BE2C (cell line): Measurements from ENCODE around the gene RBMS1.
"Not testable (repeated sequence)": the region's sequence is repeated elsewhere in the genome, so short reads cannot be mapped to it uniquely, and the experiment has no call there.

Experiments used
- DNase-seq: peaks from one replicate; pipeline ENCODE4 v3.0.0-alpha.2; 2020
- H3K27me3 ChIP-seq: fragments of 250-450 bp; sonication (Bioruptor Pico); 2 replicates; pipeline ENCODE4 v1.5.1; 2020; ENCODE audit warnings: mild to moderate bottlenecking
- H3K36me3 ChIP-seq: fragments of 250-450 bp; sonication (Bioruptor Pico); 2 replicates; pipeline ENCODE4 v1.5.1; 2020; ENCODE audit warnings: mild to moderate bottlenecking
- H3K4me1 ChIP-seq: fragments of 250-450 bp; sonication (Bioruptor Pico); 2 replicates; pipeline ENCODE4 v1.5.1; 2020
- H3K4me3 ChIP-seq: 2 replicates; pipeline ENCODE4 v1.5.1; 2011; ENCODE audit warnings: low read depth, low read length
- H3K9me3 ChIP-seq: fragments of 250-450 bp; sonication (Bioruptor Pico); 2 replicates; pipeline ENCODE4 v1.5.1; 2020
- TF ChIP-seq, protein P1 (sequence below): IDR thresholded peaks from 2 replicates; pipeline ENCODE4 v1.5.1; 2012; ENCODE audit warnings: mild to moderate bottlenecking, low read depth, low read length

RBMS1 gene

DNA sequence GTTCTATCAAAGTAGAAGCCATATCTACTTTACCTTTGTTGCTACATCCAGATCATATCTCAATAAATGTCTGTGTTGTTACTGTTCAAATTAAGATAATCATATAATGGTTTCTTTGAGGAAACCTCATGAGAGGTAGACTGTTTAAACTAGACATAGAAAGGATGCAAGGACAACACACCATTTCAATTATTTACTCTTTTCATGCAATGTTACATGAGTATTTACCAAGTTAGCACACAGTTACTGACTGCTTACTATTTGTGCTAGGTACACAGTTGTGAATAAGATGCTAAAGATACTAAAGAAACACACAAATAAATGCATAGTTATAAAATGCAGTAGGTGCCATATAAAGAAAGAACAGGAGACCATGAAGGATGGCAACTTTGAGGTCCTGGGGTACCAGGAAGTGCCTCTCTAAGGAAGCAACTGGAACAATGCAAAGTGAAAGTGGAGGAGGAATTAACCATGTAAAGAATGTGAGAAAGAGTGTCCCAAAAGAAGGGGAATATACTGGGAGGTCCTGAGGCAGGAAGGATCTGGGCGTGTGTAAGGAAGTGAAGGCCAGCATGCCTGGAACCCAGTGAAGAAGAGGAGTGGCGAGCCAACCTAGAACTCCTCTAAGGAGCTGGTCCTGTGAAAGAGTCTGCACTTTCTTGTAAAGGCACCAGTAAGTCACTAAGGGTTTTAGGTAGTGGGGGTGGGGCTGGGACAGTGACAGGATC, 39.4 kb downstream of the RBMS1 start:
- H3K36me3 ChIP-seq = no peaks in the 10 kb centered on the region
- H3K4me3 ChIP-seq = no peak overlapping the region
- H3K9me3 ChIP-seq = no peaks in the 10 kb centered on the region
- TF ChIP-seq, protein P1, sequence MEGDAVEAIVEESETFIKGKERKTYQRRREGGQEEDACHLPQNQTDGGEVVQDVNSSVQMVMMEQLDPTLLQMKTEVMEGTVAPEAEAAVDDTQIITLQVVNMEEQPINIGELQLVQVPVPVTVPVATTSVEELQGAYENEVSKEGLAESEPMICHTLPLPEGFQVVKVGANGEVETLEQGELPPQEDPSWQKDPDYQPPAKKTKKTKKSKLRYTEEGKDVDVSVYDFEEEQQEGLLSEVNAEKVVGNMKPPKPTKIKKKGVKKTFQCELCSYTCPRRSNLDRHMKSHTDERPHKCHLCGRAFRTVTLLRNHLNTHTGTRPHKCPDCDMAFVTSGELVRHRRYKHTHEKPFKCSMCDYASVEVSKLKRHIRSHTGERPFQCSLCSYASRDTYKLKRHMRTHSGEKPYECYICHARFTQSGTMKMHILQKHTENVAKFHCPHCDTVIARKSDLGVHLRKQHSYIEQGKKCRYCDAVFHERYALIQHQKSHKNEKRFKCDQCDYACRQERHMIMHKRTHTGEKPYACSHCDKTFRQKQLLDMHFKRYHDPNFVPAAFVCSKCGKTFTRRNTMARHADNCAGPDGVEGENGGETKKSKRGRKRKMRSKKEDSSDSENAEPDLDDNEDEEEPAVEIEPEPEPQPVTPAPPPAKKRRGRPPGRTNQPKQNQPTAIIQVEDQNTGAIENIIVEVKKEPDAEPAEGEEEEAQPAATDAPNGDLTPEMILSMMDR = no peak
- H3K4me1 ChIP-seq = no peaks in the 10 kb centered on the region
- H3K27me3 ChIP-seq = no peaks in the 10 kb centered on the region
- no peak for DNase-seq

DNA sequence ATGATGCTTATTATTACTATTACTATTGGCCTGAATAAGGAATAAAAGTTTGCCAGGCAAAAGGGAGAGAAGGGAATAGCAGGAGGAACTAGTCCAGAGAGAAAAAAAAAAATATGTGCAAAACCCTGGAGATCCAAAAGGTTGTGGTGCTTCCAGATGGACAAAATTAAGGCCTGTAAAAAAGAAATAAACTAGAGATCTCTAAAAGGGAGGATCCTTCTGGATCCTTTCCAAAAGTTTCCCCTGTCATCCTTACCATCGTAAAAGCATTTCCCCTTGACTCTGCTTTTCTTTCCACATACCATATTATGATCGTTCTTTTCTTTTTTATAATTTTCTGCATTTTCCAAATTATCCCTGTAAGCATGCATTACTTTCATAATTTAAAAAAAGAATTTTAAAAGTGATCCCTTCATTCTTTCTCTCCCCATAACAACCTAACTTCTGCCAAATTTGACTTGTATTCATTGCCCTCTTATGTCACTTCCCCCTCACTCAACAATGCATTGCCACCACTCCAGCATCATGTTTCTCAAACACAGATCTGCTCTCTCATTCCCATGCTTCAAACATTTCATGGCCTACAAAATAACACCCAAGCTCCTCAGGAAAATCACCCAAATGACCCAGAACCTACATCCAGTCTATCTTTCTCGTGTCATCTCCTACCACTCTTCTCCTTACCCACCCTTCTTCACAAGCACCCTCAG, 40.3 kb downstream of the RBMS1 start:
- no peaks in the 10 kb centered on the region for H3K9me3 ChIP-seq
- no peak overlapping the region for H3K4me3 ChIP-seq
- TF ChIP-seq, protein P1 = no peak

DNA sequence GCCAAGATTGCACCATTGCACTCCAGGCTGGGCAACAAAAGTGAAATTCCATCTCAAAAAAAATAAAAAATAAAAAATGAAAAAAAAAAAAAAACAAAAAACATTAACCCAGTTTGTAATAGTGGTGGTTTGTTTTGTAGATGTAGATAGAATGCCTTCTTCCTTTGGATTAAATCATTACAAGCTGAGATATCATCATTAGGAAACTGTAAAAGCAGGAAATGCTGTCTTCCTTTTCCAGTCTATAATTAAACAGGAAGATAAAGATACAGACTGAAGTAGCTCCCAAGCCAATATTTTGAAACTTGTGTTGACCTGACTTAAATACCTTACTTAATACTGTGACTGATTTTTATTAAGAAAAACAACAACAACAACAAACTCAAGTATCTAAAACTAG, 43.1 kb downstream of the RBMS1 start:
- Histone ChIP-seq H3K27me3 (no peaks in the 10 kb centered on the region), H3K36me3 (no peaks in the 10 kb centered on the region), H3K9me3 (no peaks in the 10 kb centered on the region), H3K4me1 (no peaks in the 10 kb centered on the region; the same call in none of the 2 replicates), H3K4me3 (no peak overlapping the region)
- DNase-seq = no peak
- TF ChIP-seq, protein P1 = no peak

More for the DNA sequence above, 40.3 kb downstream of the RBMS1 start:
- no peak for DNase-seq
- Histone ChIP-seq H3K27me3 (no peaks in the 10 kb centered on the region), H3K4me1 (no peaks in the 10 kb centered on the region), H3K36me3 (no peaks in the 10 kb centered on the region)

DNA sequence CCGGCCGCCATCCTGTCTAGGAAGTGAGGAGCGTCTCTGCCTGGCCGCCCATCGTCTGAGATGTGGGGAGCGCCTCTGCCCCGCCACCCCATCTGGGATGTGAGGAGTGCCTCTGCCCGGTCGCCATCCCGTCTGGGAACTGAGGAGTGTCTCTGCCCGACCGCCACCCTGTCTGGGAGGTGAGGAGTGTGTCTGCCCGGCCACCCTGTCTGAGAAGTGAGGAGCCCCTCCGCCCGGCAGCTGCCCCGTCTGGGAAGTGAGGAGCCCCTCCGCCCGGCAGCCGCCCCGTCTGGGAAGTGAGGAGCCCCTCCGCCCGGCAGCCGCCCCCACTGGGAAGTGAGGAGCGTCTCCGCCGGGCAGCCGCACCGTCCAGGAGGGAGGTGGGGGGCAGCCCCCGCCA, 44.8 kb downstream of the RBMS1 start:
- H3K36me3 ChIP-seq, H3K4me3 ChIP-seq, H3K9me3 ChIP-seq, H3K27me3 ChIP-seq, H3K4me1 ChIP-seq, DNase-seq: not testable (repeated sequence)

DNA sequence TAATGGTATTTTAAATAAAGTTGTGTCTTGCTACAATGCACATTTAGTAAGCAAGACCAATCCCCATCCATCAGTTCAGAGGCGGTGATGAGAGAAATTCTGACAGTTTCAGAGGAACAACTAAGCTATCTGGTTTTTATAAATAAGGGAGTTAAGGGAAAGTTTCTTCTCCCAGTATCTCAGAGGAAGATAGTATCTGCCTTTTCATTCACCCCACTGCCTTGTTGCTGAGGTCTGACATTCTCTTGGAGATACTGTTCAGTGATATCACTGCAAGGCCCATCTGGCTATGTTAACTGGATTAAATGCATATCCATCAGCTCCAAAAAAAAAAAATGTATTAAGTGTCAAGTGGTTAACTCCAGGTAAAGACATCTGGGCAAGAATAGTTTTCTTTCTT, 47.9 kb downstream of the RBMS1 start:
- H3K4me3 ChIP-seq = no peak overlapping the region
- no peaks in the 10 kb centered on the region for H3K36me3 ChIP-seq
- no peak for DNase-seq
- H3K27me3 ChIP-seq = no peaks in the 10 kb centered on the region
- no peaks in the 10 kb centered on the region for H3K9me3 ChIP-seq
- H3K4me1 ChIP-seq = peaks cover 3% of the 10 kb centered on the region
- TF ChIP-seq, protein P1 = no peak

DNA sequence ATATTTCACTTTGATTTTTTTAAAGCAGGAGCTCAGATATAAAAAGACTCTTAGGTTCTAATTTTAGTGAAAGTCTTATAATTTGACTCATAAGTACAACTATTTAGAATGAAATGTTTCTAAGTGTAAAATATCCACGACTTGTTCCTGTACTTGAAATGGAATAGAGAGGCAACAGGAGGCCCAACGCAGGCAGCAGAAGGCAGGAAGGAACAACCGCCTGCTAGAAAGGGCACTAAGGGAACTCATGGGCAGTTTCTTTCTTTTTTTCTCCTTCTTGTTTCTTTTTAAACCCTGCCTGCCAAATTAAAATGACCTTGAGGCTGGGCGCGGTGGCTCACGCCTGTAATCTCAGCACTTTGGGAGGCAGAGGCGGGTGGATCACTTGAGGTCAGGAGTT, 51.0 kb downstream of the RBMS1 start:
- DNase-seq = no peak
- Histone ChIP-seq H3K9me3 (no peaks in the 10 kb centered on the region), H3K27me3 (no peaks in the 10 kb centered on the region), H3K4me1 (peaks cover 3% of the 10 kb centered on the region), H3K36me3 (no peaks in the 10 kb centered on the region), H3K4me3 (no peak overlapping the region)
- TF ChIP-seq, protein P1 = no peak
